Measurements from ENCODE around the gene SMARCB1. TPM values are rescaled to one million over a fixed set of nuclear protein-coding genes. Genes with fewer than 3 reads are reported as not detected.

The SMARCB1 gene
- total RNA-seq, 1 experiment from 2014 or later, result 136 TPM

DNA sequence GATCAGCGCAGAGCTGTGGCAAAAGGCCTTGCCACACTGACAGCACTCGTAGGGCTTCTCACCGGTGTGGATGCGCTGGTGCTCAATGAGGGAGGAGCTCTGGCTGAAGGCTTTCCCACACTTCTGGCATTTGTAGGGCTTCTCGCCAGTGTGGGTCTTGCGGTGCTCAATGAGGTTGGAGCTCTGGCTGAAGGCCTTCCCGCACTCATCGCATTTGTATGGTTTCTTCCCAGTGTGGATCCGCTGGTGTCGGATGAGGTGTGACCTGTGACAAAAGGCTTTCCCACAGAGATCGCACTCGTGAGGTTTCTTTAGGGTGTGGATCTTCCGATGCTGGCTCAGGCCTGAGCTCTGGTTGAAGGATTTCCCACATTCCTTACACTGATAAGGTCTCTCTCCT lies 42.8 kb upstream of the SMARCB1 start:
- Histone ChIP-seq H4K5ac (ENCODE audit: insufficient read length, low read depth, low read length) (no peak overlapping the region), H3K18ac (ENCODE audit: insufficient read length, low read depth, low read length) (no peak overlapping the region), H4K8ac (replicated peaks; ENCODE audit: insufficient read length, low read depth, low read length) (no peak overlapping the region), H2AFZ (ENCODE audit: low read length) (no peak overlapping the region), H3K79me2 (ENCODE audit: insufficient read depth, low read length) (no peaks in the 10 kb centered on the region), H2BK5ac (ENCODE audit: insufficient read length, low read length) (no peak overlapping the region), H3K56ac (ENCODE audit: insufficient read length, low read depth, low read length) (no peak overlapping the region), H3K4ac (ENCODE audit: low read depth, low read length) (no peak overlapping the region), H3T11ph (ENCODE audit: low read length) (no peak overlapping the region), H3K4me1 (ENCODE audit: insufficient read depth, low read length) (no peaks in the 10 kb centered on the region; the same call in 1 of the 2 replicates), H3K23me2 (ENCODE audit: insufficient read length, low read depth, low read length, poor library complexity, severe bottlenecking) (no peaks in the 10 kb centered on the region), H2BK15ac (ENCODE audit: low read depth, low read length) (no peak overlapping the region), H3K27me3 (ENCODE audit: insufficient read depth, low read length) (no peaks in the 10 kb centered on the region), H2BK12ac (ENCODE audit: insufficient read length, low read depth, low read length) (no peak overlapping the region), H3K9me3 (ENCODE audit: control insufficient read depth, low read depth, low read length) (no peaks in the 10 kb centered on the region), H3K27ac (ENCODE audit: insufficient read length, low read depth, low read length) (no peak overlapping the region), H3K79me1 (ENCODE audit: insufficient read depth, low read depth, low read length, poor library complexity, severe bottlenecking) (no peaks in the 10 kb centered on the region), H3K4me2 (ENCODE audit: insufficient read depth, insufficient read length, low read length) (no peak overlapping the region), H2BK120ac (ENCODE audit: low read depth, low read length, poor library complexity, severe bottlenecking) (no peak overlapping the region), H3K9ac (ENCODE audit: extremely low read depth, insufficient read length, low read length) (no peak overlapping the region), H3K14ac (ENCODE audit: insufficient read depth, low read length) (no peak overlapping the region), H4K91ac (ENCODE audit: insufficient read length, low read depth, low read length) (no peak overlapping the region), H2BK20ac (ENCODE audit: low read depth, low read length, poor library complexity, severe bottlenecking) (no peak overlapping the region), H4K20me1 (ENCODE audit: control insufficient read depth, insufficient read depth, insufficient read length) (no peaks in the 10 kb centered on the region), H2AK5ac (ENCODE audit: insufficient read length, low read length) (no peak overlapping the region), H3K23ac (ENCODE audit: insufficient read length, low read depth, low read length) (no peak overlapping the region)
- DNase-seq, result no peak
- Mint-ChIP-seq H3K27ac (no peak overlapping the region), H3K36me3 (ENCODE audit: insufficient read depth in 1 of 3, low read depth in 3 of 3) (peaks cover 16 to 25% (median 18%) of the 10 kb centered on the region in 3 experiments), H3K27me3 (ENCODE audit: low read depth) (no peaks in the 10 kb centered on the region), H3K4me3 (no peak overlapping the region), H3K4me1 (no peaks in the 10 kb centered on the region; a peak in 1 of 4 replicates), H3K9me3 (no peaks in the 10 kb centered on the region)
- no CpG with 5 or more reads among the region's 13 CpGs for WGBS (ENCODE audit: extremely low coverage, insufficient read length, low lambda C conversion rate)
- TF ChIP-seq, protein P1, sequence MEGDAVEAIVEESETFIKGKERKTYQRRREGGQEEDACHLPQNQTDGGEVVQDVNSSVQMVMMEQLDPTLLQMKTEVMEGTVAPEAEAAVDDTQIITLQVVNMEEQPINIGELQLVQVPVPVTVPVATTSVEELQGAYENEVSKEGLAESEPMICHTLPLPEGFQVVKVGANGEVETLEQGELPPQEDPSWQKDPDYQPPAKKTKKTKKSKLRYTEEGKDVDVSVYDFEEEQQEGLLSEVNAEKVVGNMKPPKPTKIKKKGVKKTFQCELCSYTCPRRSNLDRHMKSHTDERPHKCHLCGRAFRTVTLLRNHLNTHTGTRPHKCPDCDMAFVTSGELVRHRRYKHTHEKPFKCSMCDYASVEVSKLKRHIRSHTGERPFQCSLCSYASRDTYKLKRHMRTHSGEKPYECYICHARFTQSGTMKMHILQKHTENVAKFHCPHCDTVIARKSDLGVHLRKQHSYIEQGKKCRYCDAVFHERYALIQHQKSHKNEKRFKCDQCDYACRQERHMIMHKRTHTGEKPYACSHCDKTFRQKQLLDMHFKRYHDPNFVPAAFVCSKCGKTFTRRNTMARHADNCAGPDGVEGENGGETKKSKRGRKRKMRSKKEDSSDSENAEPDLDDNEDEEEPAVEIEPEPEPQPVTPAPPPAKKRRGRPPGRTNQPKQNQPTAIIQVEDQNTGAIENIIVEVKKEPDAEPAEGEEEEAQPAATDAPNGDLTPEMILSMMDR (conservative IDR thresholded peaks at IDR 0.05), result no peak
